NCI-H446 treated with DMSO at 0.1 percent for 48 hours (cell line): ENCODE data around the gene DHRS7B.

Experiments
- DNase-seq: peaks from one replicate; lab custom pipeline; 2025; lab: John Stamatoyannopoulos, UW

Gene DHRS7B

DNA sequence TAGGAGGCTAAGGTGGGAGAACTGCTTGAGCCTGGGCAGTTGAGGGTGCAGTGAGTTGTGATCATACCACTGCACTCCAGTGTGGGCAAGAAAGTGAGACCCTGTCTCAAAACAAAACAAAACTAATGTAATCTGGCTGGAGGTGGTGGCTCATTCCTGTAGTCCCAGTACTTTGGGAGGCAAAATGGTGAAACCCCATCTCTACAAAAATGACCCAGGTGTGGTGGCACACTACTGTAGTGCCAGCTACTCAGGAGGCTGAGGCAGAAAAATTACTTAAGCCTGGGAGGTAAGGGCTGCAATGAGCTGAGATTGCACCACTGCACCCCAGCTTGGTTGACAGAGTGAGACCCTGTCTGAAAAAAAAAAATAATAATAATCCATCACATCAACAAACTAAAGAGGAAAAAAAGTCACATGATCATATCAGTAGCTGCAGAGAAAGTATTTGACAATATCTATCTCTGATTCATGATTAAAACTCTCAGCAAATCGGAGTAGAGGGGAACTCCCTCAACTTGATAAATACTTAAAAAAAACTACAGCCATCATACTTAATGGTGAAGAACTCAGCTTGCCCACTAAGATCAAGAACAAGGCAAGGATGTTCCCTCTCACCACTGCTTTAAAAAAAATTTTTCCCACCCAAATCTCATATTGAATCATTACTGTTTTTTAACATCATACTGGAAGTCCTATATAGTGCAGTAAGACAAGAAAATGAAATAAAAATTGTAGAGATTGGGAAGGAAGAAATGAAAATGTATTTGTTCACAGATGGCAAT lies 31.0 kb downstream of the DHRS7B start:
- DNase-seq = no peak

DNA sequence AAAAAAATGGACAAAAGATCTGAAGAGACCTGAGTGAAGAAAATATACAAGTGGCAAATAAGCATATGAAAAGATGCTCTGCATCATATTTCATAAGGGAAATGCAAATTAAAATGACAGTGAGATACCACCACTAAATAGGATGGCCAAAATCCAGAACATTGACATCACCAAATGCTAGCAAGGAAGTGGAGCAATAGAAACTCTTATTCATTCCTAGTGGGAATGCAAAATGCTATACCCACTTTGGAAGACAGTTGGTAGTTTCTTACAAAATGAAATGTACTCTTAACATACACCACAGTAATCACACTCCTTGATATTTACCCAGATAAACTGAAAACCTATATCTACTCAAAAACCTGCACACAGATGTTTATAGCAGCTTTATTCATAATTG lies 33.6 kb downstream of the DHRS7B start:
- no peak for DNase-seq

DNA sequence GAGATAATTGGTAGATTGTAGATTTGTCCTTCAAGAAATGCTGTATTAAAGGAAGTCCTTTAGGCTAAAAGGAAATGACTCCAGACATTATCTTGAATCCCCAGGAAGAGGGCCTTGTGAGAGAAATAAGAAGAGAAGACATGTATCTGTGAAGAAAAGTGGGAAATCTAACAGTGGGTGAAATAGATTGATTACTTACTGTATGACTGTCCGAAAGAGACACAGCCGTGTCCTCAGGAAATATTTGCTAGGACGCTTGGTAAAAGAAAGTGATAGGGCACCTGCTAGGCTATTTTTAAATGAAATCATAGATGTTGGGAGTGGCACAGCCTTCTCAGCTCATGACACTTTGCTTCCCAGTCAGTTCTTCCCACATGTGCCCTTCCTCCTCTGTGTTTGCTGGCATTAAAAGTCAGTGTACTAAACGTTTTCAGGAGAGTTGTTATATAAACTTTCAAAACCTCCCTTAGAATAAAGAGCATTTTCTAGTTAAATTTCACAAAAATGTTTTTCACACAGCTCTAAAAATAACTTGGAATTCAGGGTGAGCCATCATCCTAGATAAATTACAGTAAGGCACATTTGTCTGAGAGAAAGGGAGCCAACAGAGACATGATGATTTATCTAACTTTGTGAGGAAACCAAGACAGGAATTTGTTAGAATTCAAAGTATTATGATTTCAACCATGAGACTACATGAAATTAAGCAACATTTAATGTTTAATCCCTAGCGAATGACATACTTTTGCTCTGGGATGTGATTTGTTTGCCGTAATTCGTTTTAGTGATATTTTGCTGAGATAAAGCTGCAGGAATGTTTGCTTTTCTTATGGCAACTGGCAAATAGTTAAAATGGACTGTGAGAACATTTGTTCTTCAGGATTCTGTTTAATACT lies 35.0 kb downstream of the DHRS7B start:
- DNase-seq = no peak

DNA sequence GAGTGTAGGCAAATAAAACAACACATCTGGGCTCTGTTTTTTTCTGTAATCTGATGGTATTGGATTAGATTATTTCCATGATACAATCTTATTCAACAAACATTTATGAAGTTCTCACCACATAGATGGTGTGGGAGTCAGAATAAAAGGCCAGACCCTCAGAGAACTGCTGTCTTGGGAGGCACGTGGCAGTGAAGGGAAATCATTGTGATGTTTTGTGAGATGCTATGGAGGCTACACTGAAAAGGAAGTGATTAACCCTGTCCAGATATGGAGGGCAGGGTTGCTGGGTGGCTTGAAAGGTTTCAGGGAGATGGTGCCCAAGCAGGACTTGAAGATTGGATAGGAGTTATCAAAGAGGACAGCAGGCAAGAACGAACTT lies 35.6 kb downstream of the DHRS7B start:
- DNase-seq = no peak

DNA sequence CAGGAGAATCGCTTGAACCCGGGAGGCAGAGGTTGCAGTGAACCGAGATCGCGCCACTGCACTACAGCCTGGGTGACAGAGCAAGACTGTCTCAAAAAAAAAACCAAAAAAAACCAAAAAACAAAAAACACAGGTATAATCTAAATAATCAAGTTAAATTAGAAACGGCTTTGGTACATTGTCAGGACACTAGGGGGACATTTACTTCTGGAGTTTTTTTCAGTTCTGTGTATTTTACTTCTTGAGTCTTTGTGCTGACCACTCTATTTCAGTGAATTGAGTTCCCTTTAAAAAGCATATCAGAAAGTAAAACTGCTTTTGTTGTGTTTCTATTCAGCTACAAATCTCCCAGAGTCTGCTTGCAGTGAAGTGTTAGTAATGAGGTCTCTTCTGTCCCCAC lies 36.3 kb downstream of the DHRS7B start:
- no peak for DNase-seq

DNA sequence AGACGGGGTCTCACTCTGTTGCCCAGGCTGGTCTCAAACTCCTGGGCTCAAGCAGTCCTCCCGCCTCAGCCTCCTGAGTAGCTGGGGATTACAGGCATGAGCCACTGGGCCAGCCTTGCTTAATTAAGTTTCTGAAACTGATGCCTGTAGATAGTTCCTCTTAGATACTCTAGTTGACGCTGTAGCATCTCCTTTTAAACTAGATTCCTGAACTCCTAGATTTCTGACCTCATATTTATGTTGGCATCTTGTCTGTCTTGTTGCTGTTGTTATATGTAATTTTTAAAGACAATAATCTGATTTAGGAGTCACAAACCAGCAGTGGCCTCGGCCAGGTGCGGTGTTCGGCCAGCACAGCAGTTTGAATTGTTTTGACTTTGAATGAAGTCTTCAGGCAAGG lies 37.5 kb downstream of the DHRS7B start:
- no peak for DNase-seq

DNA sequence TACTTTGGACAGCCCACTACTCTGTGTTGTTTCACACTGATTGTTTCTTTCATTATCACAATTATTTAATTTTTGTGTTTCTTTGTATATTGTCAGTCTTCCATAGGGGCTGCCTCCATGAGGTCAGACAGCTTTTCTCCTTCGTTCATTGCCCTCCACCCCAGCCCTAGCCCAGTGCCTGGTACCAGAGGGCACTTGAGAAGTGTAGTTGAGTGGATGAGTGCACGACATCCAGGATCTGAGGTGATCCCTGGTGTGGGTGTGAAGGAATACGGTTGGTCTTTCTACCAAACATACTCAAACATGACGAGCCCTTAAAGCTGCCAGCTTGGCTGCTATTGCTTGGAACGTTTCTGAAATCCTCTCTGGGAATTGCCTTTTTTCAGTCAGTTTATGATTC lies 37.9 kb downstream of the DHRS7B start:
- no peak for DNase-seq

DNA sequence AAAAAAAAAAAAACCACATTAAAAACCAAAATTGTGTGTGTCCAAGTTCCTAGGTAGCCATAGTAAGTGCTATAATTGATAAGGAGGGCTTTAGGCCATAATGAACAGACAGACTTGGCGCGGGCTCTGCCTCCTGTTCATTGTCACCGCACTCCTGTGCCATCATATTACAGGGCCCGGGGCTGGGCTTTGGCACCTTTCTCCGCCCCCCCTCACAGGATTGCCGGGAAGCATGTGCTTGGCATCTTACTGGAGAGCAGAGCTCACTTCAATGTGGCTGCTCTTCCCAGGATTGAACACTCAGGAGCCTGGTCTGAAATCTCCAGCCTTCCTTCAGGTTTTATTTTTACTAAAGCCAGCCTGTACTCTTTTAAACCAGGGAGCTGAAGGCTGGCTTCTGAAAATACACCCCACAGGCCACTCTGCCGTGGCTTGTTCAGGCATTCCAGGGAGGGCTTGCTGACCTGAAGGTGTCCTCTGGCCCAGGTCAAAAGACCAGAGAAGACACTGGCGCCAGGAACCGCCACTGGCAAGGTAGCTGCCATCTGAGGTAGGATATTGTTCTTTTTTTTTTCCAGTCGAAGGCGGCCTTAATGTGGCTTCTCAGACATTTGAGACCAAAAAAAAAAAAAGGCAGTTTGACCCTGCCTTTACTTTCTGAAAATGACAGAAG lies 39.3 kb downstream of the DHRS7B start:
- DNase-seq = no peak

DNA sequence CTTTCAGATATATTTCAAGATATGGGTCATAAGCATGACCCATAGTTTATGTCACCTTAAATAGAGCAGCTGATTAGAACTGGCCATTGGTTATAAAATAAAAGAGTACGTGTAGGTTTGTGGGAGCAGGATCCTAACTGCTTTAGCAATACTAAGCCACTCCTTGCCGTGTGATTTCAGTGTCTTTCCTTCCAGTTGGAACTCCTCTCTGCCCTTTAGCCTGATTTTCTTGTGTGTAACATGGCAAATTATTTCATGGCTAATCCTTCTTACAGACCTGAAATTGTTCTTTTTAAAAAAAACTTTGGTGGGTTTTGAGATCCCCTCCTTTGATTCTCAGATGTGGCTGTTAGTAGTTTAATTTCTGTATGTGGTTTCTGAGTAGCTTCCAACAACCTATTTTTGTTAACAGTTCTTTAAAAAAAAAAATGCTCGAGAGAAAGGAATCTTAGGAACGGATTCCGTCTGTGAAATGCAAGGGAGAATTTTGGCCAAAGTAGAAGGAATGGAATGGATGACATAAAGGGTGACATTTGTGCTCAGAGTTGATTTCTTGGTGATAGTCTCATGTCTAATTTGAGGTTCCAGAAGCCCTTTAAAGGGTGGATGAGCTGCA lies 39.9 kb downstream of the DHRS7B start:
- DNase-seq = no peak

DNA sequence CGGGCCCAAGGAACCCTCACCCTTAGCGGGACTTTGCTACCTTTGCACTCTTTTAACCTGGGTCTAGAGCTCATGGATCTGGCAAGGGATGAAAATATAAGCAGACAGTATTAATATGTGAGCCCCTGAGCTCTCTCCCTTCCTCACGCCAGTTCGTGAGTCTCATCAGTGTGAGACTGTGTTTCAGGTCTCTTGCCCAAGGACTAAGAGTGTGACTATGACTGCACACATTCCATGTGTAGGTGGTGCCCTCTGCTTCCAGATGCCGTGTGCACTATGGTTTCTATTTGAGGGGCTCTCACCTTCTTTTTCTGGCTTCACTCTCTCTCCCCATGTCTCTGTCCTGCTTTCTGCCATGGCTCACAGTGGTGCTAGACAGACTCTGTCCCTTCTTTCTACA lies 40.5 kb downstream of the DHRS7B start:
- no peak for DNase-seq

DNA sequence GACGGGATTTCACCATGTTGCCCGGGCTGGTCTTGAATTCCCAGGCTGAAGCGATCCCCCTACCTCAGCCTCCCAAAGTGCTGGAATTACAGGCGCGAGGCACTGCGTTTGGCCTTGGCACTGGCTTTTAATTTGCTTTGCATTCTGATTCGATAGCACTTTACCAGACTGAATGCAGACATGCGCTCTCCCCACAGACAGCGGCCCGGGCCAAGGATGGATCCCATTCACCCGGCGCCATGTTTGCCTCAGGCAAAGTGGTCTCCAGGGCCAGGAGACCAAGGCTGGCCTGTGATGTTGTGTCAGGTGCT lies 41.7 kb downstream of the DHRS7B start:
- no peak for DNase-seq

DNA sequence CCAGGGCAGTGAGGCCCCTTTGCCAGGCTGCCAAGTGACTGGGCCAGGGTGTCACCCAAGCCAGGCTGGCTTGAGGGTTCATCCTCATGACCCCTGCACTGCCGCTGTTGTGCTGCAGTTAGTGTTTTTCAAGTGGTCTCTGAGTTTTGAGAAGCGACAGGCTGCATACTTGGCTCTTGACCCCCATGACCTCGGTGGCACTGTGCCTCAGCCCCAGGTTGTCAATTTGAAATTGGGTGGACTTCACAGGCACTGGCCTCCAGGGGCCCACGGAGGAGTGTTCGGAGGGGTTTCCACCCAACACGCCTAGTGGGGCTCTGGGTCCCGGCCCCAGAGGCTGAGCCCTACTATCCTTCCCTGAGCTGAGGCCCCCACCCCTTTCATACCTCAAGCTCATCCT lies 42.7 kb downstream of the DHRS7B start:
- DNase-seq = no peak

DNA sequence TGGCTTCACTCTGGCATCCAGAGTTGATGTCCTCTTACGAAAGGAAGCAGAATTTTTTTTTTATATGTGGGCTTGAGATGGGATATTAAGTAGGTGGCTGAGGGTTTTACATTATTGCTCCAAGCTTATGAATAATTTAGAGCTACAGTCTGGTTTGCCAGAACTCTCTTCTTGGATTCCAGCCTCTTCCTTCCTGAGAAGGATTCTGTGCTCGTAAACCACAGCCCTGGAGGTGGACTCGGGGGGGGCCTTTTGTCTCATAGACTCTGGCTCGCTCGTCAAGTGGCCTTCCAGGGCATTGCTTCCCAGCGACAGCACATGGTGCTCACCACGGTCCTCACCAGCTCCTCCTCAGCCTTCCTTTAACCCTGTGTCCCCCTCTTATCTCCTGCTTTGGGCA lies 44.0 kb downstream of the DHRS7B start:
- DNase-seq = no peak

DNA sequence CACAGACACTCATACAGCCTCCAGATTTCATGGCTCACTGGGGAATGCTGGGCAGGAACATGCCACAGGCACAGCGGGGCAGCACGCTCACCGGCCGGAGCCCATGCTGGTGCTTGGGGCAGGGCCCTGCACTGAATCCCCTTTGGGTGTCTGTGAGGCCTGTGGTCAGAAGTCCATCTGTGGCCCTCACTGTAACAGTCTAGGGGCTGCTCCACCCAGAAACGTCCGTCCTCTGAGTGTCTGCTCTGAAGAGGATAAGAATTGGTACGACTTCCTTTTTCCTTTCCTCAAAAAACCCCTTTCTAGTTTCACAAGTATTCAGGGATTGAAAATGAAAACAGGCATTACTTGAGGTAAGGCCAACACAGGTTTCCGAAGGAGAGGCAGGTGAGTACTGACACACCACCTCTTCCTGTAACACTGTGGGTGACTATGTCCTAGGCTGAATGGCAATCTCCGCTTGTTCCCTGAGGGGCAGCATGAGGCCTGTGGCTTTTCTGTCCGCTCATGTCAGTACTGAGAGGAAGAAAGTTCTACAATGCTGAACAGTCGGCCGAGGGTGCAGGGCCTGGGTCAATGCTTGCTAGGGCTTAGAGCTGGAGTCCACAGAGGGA lies 44.7 kb downstream of the DHRS7B start:
- DNase-seq = no peak

DNA sequence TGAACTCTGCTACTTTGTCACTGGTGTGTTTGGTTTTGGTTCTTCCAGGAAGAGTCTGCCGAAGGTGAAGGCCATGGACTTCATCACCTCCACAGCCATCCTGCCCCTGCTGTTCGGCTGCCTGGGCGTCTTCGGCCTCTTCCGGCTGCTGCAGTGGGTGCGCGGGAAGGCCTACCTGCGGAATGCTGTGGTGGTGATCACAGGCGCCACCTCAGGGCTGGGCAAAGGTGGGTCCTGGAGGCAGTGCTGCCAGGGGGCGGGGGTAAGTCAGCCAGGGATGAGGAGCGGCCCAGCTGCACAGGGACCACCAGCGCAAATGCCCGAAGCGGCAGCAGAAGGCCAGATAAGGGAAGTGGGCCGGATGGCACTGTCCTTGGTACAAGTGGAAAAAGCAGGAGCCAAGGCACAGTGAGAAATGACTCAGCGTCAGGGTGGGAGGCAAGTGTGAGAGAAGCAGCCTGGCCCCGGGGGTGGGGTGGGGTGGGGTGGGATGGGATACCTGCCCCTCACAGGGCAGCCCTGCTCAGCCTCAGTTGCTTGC lies 45.3 kb downstream of the DHRS7B start:
- DNase-seq = no peak

DNA sequence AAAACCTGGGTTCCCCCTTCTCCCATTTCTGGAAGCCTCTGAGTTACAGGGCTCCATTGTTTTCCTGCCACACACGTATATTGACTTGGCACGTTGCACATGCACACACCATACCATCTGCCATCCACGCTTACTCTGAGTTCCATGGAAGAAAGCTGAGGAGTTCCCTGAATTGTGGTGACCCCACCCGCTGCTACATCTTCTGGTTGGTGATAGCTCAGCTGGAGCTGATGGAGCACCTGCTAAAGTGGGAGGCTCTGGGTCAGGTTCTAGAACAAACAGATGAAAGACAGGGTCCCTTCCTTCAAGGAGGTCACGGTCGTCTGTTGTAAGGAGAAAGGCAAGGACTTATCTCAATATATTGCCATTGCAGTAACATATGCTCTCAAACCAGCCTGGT lies 46.1 kb downstream of the DHRS7B start:
- DNase-seq = no peak

DNA sequence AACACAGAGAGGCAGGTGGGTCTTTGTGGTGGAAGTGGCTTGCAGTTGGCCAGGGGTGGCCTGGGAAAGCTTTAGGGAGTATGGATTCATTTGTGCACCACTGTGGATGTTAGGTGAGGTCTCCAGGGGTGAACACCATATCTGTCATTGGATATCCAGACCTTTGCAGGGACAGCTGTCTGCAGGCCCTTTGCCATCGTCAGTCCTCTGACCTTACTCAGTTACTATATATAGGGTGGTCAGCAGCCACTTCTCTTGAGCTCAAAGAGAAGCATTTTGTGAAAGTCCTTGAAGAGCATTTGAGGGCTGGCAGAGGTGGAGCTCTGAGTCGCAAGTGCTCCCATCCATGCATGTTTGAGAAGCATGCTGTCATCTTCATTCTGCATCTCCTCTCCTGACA lies 46.8 kb downstream of the DHRS7B start:
- no peak for DNase-seq

DNA sequence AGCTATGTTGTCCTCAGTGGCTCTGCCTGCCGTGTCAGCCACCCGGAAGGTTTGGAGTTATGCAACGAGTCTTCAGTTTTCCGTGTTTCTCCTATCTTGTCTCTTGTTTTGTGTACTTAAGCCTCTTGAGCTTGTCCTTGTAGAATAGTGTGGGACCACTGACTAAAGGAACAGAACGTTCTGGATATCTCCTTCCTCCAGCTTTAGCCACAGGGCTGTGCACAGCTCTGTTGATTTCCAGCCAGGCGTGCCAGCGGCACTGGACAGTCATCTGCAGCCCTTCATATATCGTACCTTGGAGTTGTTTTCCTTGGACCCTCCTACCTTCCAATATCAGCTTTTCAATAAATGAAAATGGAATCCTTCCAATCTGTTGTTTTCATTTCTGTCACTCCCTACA lies 47.4 kb downstream of the DHRS7B start:
- no peak for DNase-seq

DNA sequence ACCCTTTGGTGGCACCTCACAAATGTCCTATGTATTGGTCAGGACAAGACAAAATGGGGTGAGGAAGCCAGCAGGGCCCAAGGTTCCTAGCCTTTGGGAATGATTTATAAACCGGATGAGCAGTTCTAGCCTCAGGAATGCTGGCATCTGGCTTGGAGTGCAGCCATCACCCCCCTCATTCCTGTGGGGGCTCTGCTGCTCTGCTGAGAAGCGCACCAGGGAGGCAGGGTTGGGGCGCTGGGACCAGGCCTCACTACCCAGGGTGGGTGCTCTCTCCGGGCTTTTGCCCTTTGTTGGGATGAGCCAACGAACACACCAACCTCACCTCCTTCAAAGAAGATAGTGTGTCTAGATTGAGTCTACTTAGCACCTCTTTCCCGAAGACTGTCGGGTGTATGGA lies 47.9 kb downstream of the DHRS7B start:
- DNase-seq = no peak

DNA sequence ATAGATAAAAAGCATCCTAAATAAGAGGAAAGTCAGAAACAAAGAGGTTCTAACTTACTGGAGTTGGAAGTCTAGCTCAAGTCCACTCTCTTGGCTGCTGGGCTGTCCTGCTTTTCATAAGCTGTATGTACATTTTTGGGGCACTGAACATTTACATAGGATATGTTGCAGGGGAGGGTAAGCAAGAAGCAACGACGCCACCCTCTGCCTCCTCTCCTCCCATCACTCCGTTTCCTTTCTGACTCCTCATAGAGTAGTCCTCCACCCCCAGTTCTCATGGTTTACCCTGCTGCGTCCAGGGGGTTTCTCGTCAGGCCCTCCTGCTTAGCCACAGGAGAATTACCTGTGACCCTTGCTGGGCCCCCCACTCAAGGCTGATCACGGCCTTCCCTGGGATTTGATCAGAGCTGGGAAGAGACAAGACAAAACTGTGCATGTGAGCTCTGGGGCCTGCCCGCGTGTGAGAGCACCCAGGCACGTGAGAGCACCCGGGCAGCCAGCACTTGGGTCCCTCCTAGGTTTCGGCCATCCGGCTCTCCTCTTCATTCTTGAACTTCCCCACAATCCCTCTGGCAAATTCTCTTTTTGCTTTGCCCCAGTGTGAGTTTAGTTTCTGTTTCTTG lies 50.1 kb downstream of the DHRS7B start:
- DNase-seq = no peak

DNA sequence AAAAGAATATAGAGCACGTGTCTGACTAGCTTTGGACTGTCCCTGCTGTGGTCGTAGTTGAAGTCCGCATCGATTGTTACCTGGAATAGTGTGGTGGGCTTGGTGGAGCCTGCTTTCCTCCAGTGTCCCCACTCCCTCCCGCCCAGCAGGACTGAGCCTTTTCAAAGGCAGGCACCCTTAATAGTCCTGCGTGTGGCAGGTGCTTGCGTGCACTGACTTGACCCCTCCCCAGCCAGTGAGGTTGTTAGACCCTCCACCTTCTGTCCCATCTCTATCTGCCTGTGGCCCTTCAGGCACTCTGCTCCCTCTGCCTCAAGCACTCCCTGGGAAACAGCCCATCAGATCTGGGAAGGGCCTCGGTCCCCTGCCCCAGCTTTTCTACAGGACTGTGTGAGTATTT lies 50.6 kb downstream of the DHRS7B start:
- no peak for DNase-seq
